Activated T-cell treated with anti-CD3 and anti-CD28 coated beads for 4 hours (primary cell): Measurements from ENCODE around the gene ASB1.
"Not testable (repeated sequence)": the region's sequence is repeated elsewhere in the genome, so short reads cannot be mapped to it uniquely, and the experiment has no call there.

Experiments used
- DNase-seq: peaks from one replicate; pipeline ENCODE4 v3.0.0-alpha.2; 2020

Gene ASB1

DNA sequence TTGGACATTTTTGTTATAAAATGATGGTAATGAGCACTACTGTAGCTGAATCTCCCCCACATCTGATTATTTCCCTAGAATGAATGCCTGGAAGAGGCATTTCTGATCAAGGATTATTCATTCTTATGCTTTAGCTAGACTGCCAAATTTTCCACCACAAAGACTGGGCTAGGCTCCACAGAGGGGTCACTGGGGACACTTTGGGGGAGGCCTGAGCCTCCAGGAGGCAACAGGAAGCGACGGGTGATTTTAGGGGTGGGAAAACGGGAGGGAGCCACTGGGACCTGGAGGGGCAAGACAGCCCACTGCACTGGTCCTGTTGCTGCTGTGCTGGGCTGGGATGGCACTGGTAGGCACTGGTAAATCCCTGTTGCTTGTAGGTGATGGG lies 2.4 kb upstream of the ASB1 start:
- DNase-seq = no peak

GRCh38 chr2:238425505-238425978 lies 1.2 kb upstream of the ASB1 start:
- no peak for DNase-seq

GRCh38 chr2:238425979-238426567 lies 654 bp upstream of the ASB1 start:
- no peak for DNase-seq

DNA sequence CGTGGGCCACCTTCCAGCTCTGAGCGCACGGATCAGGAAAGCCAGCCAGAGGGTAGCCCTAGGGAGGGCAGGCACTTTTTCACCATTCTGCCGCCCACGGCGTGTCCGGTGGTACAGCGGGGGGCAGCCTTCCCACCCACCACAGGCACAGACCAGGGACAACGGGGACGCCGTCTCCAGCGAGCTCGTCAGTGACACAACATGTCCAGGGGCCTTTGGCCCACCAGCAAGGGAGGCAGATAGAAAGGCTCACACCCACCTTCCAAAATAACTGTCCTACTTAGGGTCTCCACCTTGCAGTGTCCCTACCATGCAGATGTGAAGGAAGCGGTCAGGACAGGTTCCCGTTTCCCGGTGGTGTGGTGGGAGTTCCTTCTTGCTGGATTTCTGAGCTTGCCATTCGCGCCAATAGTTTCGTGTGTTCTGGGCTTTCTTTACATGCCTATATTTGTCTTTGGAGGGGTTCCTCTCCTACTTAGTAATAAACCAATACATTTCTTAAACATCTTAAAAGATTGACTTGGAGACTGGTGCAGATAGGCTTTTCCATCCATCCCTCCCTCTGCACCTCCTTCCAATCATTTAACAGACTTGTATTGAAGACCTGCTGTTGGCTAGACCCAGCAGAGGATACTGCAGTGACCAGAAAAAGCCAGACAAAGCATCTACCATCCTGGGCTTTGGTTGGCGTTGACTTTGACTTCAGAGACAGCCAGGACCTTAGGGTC lies 872 bp downstream of the ASB1 start:
- DNase-seq = no peak

DNA sequence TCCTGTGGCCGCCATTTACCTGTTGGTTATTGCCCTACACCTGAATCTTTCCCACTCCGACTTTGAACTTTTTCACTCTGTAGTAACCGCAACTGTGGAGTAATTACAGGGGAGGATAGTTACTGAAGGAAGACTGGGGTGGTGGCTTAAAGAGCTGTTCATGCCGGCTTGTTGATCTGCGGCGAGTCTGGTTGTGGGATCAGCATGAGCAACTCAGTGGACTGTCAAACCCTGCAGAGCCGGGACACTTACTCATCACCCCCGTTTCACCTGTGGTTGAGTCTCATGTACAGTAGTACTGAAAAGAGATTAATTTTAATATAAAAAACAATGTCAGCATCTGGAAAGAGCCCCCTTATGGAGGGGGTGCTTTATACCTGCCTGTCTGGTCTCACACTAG lies 2.1 kb downstream of the ASB1 start:
- no peak for DNase-seq

DNA sequence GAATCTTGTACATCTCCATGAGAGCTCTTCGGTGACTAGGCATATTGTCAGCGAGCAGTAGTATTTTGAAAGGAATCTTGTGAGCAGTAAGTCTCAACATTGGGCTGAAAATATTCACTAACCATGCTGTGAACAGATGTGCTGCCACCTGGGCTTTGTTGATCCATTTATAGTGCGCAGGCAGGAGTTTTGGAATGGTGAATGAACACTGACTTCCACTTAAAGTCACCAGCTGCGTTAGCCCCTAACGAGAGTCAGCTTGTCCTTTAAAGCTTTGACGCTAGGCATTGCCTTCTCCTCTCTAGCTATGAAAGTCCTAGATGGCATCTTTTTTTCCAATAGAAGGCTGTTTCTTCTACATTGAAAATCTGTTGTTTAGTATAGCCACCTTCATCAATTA lies 4.1 kb downstream of the ASB1 start:
- no peak for DNase-seq

DNA sequence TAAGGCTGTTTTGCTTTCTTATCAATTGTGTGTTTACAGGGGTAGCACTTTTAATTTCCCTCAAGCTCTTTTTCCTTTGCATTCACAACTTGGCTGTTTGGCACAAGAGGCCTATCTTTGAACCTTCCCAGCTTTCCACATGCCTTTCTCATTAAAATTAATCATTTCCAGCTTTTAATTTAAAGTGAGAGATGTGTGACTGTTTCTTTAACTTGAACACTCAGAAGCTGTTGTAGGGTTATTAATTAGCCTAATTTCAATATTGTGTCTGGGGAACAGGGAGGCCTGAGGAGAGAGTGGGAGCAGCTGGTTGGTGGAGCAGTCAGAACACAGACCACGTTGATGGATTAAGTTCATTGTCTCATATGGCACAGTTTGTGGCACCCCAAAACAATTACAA lies 4.7 kb downstream of the ASB1 start:
- DNase-seq = no peak

DNA sequence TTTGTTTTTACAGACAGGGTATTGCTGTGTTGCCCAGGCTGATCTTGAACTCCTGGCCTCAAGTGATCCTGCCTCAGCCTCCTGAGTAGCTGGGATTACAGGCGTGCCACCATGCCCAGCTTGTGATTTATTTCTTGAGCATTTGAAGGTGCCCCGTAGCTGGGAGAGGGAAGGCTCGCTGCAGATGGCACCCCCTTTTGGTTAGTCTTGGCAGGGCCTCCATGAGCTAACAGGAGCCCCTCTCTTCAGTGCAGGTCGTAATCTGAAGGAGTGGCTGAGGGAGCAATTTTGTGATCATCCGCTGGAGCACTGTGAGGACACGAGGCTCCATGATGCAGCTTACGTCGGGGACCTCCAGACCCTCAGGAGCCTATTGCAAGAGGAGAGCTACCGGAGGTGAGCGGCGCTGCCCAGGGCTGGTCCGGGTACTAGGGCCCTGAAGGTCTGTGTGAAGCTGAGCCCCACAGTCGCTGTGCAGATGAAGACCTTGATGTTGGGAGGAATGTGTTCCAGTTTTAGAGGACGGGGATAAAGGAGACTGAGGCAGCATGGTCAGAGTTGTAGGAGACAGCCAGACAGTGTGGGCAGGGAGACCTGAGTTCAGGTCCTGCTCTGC lies 6.7 kb downstream of the ASB1 start:
- DNase-seq = no peak

GRCh38 chr2:238433941-238434845 lies 7.5 kb downstream of the ASB1 start:
- DNase-seq = no peak

DNA sequence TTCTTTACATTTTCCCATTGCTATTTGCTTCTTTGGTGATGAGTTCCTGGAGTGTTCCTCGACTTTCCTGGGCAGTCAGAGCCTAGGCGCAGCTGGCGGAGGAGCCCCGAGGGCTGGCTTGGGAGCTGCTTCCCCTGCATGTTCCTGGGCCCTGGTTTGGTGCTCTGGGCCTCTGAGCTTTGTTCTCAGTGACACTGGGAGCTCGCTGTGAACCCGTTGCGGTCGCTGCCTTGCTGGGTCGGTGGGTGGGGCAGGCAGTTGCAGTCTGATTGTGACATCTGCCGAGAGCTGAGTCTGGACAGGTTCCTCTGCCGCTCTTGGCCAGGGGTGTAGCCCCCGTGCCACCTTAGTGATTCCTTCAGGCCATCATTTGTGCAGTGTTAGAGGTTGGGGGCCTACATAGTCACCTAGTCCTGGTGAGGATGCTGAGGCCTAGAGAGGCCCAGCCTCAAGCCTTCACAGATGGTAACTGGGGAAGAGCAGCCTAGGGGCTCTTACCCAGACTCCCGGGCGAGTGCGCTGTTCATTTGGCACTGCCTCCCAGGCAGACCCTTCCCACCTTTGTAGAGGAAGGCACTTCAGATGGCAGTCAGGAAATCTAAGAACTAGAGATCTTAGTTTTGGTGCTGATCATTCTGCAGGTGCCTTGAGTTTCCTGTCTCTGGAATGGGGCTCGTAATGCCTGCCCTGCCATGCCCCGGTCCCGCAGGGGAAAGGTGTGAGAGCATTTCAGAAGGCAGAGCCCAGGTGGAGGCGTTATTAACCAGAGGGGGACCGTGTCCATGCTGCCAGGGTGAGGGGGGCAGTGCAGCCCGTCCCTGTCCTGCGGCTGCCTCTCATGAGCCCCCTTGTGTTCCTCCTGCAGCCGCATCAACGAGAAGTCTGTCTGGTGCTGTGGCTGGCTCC lies 8.4 kb downstream of the ASB1 start:
- no peak for DNase-seq

- DNase-seq = no peak
These were observed 9.0 kb downstream of the ASB1 start for GRCh38 chr2:238435752-238436096.

- peak; percentile 37 for DNase-seq
These were observed 12.4 kb downstream of the ASB1 start for GRCh38 chr2:238438856-238439849.

DNA sequence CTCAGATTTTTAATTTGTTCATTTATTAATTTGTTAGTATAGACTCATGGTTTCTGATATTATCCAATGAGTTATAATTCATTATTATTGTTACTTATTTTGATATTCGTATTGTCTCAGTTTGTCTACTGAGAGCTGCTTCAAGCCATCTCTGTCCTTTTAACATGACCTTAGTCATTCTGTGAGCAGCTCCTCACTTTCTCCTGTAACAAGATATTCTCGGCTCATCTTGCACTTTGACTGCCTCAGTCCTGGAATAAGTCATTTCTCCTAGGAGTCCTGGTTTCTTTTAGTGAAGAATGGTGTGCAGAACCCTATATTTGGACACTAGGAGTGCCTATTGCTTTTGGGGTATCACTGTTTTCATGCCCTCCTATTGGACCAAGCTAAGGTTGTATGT lies 13.2 kb downstream of the ASB1 start:
- no peak for DNase-seq

- DNase-seq = no peak
These were observed 13.6 kb downstream of the ASB1 start for GRCh38 chr2:238440331-238440730.

DNA sequence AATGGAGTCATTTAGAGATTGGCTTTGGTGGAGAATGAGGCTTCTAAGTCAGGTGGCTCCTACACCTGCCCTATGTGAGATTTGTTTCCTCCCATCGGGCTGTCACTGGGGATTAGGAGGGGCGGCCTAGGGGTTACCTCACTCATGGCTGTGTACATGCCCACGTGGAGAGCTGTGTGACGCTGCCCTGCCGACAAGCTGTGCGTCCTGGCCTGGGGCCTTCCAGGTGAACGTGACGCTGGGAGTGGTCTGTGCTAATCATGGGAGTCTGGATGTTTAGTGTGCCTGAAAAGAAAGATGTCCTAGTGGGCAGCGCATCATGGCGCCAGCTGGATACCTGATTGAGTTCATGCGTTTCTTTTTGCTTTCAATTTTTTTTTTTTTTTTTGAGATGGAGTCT lies 14.0 kb downstream of the ASB1 start:
- DNase-seq = no peak

DNA sequence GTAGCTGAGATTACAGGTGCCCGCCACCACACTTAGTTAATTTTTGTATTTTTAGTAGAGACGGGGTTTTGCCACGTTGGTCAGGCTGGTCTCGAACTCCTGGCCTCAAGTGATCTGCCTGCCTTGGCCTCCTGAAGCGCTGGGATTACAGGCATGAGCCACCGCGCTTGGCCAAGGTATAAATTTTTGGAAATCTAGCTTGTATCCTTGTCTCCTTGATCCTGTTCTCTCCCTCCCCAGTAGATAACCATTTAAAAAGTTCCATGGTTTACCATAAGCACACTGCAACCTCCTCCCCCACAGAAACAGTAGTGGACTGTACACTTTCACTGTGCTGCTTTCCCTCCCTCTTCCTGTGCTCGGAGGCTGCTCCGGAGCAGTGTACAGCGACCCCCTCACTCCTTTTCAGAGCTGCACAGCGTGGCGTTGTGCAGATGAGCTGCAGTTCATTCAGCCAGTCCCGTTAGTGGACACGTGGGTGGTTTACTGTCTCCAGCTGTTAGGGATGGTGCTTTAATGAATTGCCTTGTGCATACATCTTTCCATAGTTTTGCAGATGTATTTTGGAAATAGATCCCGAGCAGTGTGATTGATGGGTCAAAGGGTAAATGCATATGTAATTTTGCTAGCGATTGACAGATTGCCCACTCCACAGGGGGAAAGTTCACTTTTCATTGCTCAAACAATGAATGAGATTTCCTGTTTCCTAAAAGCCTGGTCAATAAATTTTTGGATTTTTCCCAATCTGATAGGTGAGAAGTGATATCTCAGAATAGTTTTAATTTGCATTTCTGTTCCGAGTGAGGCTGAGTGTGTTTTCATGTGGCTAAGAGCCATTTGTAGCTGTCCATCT lies 14.8 kb downstream of the ASB1 start:
- DNase-seq = no peak

- not testable (repeated sequence) for DNase-seq
These were observed 15.5 kb downstream of the ASB1 start for GRCh38 chr2:238442257-238442656.

DNA sequence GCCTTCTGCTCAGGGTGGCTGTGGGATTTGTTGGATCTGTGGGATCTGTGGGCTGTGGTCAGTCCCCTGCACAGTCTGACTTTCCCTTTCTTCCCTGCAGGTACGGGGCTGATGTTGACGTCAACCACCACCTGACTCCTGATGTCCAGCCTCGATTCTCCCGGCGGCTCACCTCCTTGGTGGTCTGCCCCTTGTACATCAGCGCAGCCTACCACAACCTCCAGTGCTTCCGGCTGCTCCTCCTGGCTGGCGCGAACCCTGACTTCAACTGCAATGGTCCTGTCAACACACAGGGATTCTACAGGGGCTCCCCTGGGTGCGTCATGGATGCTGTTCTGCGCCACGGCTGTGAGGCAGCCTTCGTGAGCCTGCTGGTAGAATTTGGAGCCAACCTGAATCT lies 17.5 kb downstream of the ASB1 start:
- no peak for DNase-seq

- DNase-seq = no peak
These were observed 18.9 kb downstream of the ASB1 start for GRCh38 chr2:238445409-238446190.
